Esophagus squamous epithelium (tissue), 4 donors: ENCODE data around the gene EDEM1.

Source experiments
- POLR2A ChIP-seq, 4 donors: fragments of 450-650 bp; IDR thresholded peaks; one replicate each; pipeline ENCODE4 v1.6.1; 2017; ENCODE audit warnings: antibody characterized with exemption in 4 of 4, mild to moderate bottlenecking in 4 of 4, moderate library complexity in 3 of 4
- TF ChIP-seq, protein P1 (sequence below), 6 experiments: fragments of 450-650 bp in 4 of 6; fragments of 200-600 bp in 2 of 6; sonication (generic) in 2 of 6; IDR thresholded peaks; one replicate each; pipeline ENCODE4 v1.5.1; 2016 to 2019; ENCODE audit warnings: antibody characterized with exemption in 6 of 6, mild to moderate bottlenecking in 4 of 6, moderate library complexity in 4 of 6

DNA sequence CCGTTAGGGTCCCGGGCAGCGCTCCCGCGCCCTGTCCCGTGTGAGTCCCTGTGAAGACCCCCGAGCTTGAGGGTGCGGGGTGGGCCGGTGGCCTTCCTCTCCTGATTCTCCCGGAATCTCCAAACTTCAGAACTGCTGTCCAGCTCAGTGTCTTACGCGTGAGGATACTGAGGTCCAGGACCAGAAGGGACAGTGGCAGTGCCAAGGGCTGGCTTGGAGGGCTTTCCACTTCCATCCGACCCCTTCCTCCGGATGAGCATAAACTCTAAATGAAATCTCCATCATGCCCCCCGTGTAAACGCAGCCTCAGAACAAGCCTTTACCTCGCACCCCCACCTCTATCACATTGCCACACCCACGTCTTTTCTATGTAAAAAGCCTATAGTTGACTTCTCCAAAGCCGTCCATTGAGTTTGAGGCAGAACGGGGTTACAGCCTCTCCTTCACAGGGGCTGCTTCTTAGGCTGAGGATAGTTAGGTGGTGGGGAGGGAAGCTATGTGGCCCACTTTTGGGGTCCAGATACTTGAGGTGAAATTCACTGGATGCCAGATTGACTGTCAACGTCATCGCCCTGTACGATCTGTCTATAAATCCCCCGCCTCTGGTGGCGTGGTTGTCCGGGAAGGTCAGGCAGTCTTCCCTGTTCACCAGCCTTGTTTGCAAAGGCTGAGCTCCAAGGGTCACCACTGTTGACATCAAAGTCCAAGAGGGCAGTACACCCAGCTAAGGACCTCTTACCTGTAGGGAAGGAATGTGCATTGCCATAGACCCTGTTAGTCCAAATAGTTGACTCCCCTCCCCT is 1.1 kb downstream of the EDEM1 start:
- TF ChIP-seq POLR2A (IDR thresholded peaks at IDR 0.05), result peak in 1 of 4 donors; percentile 8
- TF ChIP-seq, protein P1, sequence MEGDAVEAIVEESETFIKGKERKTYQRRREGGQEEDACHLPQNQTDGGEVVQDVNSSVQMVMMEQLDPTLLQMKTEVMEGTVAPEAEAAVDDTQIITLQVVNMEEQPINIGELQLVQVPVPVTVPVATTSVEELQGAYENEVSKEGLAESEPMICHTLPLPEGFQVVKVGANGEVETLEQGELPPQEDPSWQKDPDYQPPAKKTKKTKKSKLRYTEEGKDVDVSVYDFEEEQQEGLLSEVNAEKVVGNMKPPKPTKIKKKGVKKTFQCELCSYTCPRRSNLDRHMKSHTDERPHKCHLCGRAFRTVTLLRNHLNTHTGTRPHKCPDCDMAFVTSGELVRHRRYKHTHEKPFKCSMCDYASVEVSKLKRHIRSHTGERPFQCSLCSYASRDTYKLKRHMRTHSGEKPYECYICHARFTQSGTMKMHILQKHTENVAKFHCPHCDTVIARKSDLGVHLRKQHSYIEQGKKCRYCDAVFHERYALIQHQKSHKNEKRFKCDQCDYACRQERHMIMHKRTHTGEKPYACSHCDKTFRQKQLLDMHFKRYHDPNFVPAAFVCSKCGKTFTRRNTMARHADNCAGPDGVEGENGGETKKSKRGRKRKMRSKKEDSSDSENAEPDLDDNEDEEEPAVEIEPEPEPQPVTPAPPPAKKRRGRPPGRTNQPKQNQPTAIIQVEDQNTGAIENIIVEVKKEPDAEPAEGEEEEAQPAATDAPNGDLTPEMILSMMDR (IDR thresholded peaks at IDR 0.05), result no peak
